22Rv1 (cell line): ENCODE results near the gene ARHGEF40.

ENCODE experiments used
- ZFX ChIP-seq: fragments of 450-650 bp; IDR thresholded peaks from 2 replicates; pipeline ENCODE4 v1.6.1; 2017; ENCODE audit warnings: antibody characterized with exemption, borderline replicate concordance
- TF ChIP-seq, protein P1 (sequence below): fragments of 450-650 bp; IDR thresholded peaks from 2 replicates; pipeline ENCODE4 v1.5.1; 2017; ENCODE audit warnings: mild to moderate bottlenecking

- TF ChIP-seq, protein P1, sequence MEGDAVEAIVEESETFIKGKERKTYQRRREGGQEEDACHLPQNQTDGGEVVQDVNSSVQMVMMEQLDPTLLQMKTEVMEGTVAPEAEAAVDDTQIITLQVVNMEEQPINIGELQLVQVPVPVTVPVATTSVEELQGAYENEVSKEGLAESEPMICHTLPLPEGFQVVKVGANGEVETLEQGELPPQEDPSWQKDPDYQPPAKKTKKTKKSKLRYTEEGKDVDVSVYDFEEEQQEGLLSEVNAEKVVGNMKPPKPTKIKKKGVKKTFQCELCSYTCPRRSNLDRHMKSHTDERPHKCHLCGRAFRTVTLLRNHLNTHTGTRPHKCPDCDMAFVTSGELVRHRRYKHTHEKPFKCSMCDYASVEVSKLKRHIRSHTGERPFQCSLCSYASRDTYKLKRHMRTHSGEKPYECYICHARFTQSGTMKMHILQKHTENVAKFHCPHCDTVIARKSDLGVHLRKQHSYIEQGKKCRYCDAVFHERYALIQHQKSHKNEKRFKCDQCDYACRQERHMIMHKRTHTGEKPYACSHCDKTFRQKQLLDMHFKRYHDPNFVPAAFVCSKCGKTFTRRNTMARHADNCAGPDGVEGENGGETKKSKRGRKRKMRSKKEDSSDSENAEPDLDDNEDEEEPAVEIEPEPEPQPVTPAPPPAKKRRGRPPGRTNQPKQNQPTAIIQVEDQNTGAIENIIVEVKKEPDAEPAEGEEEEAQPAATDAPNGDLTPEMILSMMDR = no peak
- no peak for TF ChIP-seq ZFX
Observed at GRCh38 chr14:21054123-21054767, 15.9 kb upstream of the ARHGEF40 start.
